GM18870 (cell line): Measurements from ENCODE around the gene LSG1.
A peak's percentile ranks its signal among the peaks of the same experiment; 100 is the strongest.
"Not testable (repeated sequence)": the region's sequence is repeated elsewhere in the genome, so short reads cannot be mapped to it uniquely, and the experiment has no call there.

Experiments used
- ATAC-seq: cut with Tn5 transposase; IDR thresholded peaks from one replicate; pipeline ENCODE4 v1.9.1; 2021; ENCODE audit warnings: moderate library complexity; ENCODE audit not compliant: unreplicated experiment

Gene LSG1

GRCh38 chr3:194658477-194659242 is 13.3 kb downstream of the LSG1 start:
- no peak for ATAC-seq

GRCh38 chr3:194657439-194657838 is 14.6 kb downstream of the LSG1 start:
- no peak for ATAC-seq

GRCh38 chr3:194654443-194654842 is 17.5 kb downstream of the LSG1 start:
- ATAC-seq: peak; percentile 80

- ATAC-seq: no peak
Observed at GRCh38 chr3:194647747-194648146, 24.2 kb downstream of the LSG1 start.

- ATAC-seq: no peak
Observed at GRCh38 chr3:194642769-194643168, 29.2 kb downstream of the LSG1 start.

GRCh38 chr3:194640829-194641228 is 31.2 kb downstream of the LSG1 start:
- no peak for ATAC-seq

- no peak for ATAC-seq
Observed at GRCh38 chr3:194638991-194639605, 32.9 kb downstream of the LSG1 start.

GRCh38 chr3:194637541-194638400 is 34.2 kb downstream of the LSG1 start:
- no peak for ATAC-seq

GRCh38 chr3:194637066-194637465 is 34.9 kb downstream of the LSG1 start:
- ATAC-seq: no peak

- no peak for ATAC-seq
Observed at GRCh38 chr3:194633349-194634004, 38.5 kb downstream of the LSG1 start, which contains the start of gene TMEM44. TSS of gene TMEM44 (minus strand) at chr3:194633419. CDS start at chr3:194633215, 204 bp downstream.

- ATAC-seq: no peak
Observed at GRCh38 chr3:194632809-194633348, 39.1 kb downstream of the LSG1 start.

GRCh38 chr3:194632226-194632808 is 39.7 kb downstream of the LSG1 start:
- no peak for ATAC-seq

GRCh38 chr3:194631696-194632095 is 40.3 kb downstream of the LSG1 start:
- ATAC-seq: no peak

- not testable (repeated sequence) for ATAC-seq
Observed at GRCh38 chr3:194630681-194631080, 41.3 kb downstream of the LSG1 start.

GRCh38 chr3:194624956-194625355 is 47.0 kb downstream of the LSG1 start:
- ATAC-seq: no peak

GRCh38 chr3:194623449-194624290 is 48.3 kb downstream of the LSG1 start:
- ATAC-seq: no peak

GRCh38 chr3:194622621-194623340 is 49.2 kb downstream of the LSG1 start:
- no peak for ATAC-seq

- ATAC-seq: no peak
Observed at GRCh38 chr3:194621947-194622346, 50.0 kb downstream of the LSG1 start.

GRCh38 chr3:194620196-194620595 is 51.8 kb downstream of the LSG1 start:
- ATAC-seq: no peak
